Prostate gland (tissue), 2 donors: ENCODE measurements around the gene POLR3B.

Experiments
- POLR2A ChIP-seq: fragments of 450-650 bp; IDR thresholded peaks from one replicate; pipeline ENCODE4 v1.6.1; 2016; ENCODE audit warnings: antibody characterized with exemption, mild to moderate bottlenecking
- POLR2AphosphoS5 ChIP-seq: sonication (generic); formaldehyde crosslinking; IDR thresholded peaks from one replicate; pipeline ENCODE4 v1.6.1; 2017; ENCODE audit warnings: antibody characterized with exemption
- TF ChIP-seq, protein P1 (sequence below), 4 experiments: fragments of 200-600 bp in 2 of 4; fragments of 450-650 bp in 2 of 4; sonication (generic) in 2 of 4; IDR thresholded peaks; 1 replicate in 3 of 4; 2 replicates in 1 of 4; pipeline ENCODE4 v1.5.1; 2016 to 2019; ENCODE audit warnings: antibody characterized with exemption in 4 of 4, mild to moderate bottlenecking in 2 of 4, moderate library complexity in 2 of 4

DNA sequence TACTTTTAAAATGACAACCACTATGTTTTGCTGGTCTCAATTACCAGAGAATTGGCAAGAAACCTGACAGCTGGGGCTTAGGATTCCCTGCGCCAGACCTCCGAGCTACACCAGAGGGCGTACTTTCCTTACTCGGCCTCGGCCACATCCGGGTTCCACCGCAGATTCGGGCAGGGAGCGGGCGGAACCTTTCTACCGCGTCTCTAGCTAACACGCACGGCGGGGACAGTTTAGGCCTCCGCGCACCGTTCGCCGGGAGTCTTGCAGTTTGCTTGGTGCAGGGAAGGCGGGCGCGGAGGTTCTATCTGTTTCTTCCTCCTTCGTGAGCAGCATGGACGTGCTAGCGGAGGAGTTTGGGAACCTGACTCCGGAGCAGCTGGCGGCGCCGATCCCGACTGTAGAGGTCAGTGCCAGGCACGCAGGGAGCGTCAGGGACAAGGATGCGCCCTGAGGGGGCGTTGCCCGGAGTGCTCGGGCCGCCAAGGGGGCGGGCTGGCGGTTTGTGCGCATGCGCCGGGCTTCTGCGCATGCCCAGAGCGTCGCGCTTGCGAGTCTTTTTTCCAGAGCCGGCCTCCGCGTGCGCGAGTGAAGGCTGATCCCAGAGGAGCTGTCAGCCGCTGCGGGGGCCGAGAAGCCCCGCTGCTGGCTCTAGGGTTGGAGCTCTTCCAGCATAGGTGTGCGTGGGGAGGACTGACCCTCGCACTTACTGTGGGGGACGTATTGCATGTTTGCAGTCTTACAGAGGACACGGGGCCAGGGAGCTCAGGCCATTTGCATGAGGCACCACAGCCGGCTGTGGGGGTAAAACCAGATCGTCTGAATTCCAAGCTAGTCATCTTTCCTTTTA, at the start of gene POLR3B:
- TF ChIP-seq POLR2A (peak; percentile 75), POLR2AphosphoS5 (peak; percentile 87)
- TF ChIP-seq, protein P1, sequence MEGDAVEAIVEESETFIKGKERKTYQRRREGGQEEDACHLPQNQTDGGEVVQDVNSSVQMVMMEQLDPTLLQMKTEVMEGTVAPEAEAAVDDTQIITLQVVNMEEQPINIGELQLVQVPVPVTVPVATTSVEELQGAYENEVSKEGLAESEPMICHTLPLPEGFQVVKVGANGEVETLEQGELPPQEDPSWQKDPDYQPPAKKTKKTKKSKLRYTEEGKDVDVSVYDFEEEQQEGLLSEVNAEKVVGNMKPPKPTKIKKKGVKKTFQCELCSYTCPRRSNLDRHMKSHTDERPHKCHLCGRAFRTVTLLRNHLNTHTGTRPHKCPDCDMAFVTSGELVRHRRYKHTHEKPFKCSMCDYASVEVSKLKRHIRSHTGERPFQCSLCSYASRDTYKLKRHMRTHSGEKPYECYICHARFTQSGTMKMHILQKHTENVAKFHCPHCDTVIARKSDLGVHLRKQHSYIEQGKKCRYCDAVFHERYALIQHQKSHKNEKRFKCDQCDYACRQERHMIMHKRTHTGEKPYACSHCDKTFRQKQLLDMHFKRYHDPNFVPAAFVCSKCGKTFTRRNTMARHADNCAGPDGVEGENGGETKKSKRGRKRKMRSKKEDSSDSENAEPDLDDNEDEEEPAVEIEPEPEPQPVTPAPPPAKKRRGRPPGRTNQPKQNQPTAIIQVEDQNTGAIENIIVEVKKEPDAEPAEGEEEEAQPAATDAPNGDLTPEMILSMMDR (IDR thresholded peaks at IDR 0.05), result peak; percentile 67 to 91 (median 90)
